ENCODE data around the gene ACAP2. TPM values are rescaled to one million over a fixed set of nuclear protein-coding genes. Genes with fewer than 3 reads are reported as not detected.
"Not testable (repeated sequence)": the region's sequence is repeated elsewhere in the genome, so short reads cannot be mapped to it uniquely, and the experiment has no call there.

The ACAP2 gene
- 92.3 and 113 TPM in 2 replicates for total RNA-seq (ENCODE audit: low replicate concordance)

GRCh38 chr3:195442573-195443390 lies at the start of gene ACAP2:
Gene ACAP2 (minus strand): TSS chr3:195443020. CDS start chr3:195442847, 173 bp downstream.
- peak; percentile 99 for DNase-seq (ENCODE audit: low read depth)
- H3K4me3 ChIP-seq (ENCODE audit: low read depth, low read length): peak within 1 kb of the TSS; percentile 92
- TF ChIP-seq, protein P1, sequence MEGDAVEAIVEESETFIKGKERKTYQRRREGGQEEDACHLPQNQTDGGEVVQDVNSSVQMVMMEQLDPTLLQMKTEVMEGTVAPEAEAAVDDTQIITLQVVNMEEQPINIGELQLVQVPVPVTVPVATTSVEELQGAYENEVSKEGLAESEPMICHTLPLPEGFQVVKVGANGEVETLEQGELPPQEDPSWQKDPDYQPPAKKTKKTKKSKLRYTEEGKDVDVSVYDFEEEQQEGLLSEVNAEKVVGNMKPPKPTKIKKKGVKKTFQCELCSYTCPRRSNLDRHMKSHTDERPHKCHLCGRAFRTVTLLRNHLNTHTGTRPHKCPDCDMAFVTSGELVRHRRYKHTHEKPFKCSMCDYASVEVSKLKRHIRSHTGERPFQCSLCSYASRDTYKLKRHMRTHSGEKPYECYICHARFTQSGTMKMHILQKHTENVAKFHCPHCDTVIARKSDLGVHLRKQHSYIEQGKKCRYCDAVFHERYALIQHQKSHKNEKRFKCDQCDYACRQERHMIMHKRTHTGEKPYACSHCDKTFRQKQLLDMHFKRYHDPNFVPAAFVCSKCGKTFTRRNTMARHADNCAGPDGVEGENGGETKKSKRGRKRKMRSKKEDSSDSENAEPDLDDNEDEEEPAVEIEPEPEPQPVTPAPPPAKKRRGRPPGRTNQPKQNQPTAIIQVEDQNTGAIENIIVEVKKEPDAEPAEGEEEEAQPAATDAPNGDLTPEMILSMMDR (IDR thresholded peaks at IDR 0.05; ENCODE audit: insufficient read depth, low read length): no peak

- no peak overlapping the region for H3K4me3 ChIP-seq (ENCODE audit: low read depth, low read length)
- no peak for DNase-seq (ENCODE audit: low read depth)
- TF ChIP-seq, protein P1 (IDR thresholded peaks at IDR 0.05; ENCODE audit: insufficient read depth, low read length): no peak
These were observed 32.8 kb upstream of the ACAP2 start for GRCh38 chr3:195475614-195476013.

DNA sequence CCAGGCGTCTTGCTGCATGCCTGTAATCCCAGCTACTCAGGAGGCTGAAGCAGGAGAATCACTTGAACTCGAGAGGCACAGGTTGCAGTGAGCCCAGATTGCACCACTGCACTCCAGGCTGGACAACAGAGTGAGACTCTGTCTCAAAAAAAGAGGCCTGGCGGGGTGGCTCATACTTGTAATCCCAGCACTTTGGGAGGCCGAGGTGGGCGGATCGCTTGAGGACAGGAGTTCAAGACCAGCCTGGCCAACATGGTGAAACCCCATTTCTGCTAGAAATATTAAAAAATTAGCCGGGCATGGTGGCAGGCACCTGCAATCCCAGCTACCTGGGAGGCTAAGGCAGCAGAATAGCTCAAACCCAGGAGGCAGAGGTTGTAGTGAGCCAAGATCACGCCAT lies 32.3 kb upstream of the ACAP2 start:
- H3K4me3 ChIP-seq (ENCODE audit: low read depth, low read length); DNase-seq (ENCODE audit: low read depth): not testable (repeated sequence)

- DNase-seq (ENCODE audit: low read depth): no peak
- TF ChIP-seq, protein P1 (IDR thresholded peaks at IDR 0.05; ENCODE audit: insufficient read depth, low read length): no peak
- H3K4me3 ChIP-seq (ENCODE audit: low read depth, low read length): no peak overlapping the region
These were observed 26.0 kb upstream of the ACAP2 start for GRCh38 chr3:195468841-195469240.

DNA sequence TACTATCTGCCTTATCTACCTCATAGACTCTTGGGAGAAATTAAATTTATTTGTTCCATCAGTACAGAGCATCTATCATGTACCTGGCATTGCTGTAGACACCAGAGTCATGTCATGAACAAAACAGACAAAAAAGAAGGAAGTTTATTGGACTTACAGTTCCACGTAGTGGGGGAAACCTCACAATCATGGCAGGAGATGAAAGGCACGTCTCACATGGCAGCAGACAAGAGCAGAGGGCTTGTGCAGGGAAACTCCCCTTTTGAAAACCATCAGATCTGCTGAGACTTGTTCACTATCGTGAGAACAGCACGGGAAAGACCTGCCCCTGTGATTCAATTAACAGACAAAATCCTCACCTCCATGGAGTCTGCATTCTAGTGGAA lies 25.6 kb upstream of the ACAP2 start:
- TF ChIP-seq, protein P1 (IDR thresholded peaks at IDR 0.05; ENCODE audit: insufficient read depth, low read length): no peak

GRCh38 chr3:195467641-195468390 lies 25.0 kb upstream of the ACAP2 start:
- TF ChIP-seq, protein P1 (IDR thresholded peaks at IDR 0.05; ENCODE audit: insufficient read depth, low read length): no peak
- H3K4me3 ChIP-seq (ENCODE audit: low read depth, low read length): no peak overlapping the region
- DNase-seq (ENCODE audit: low read depth): no peak

More for the DNA sequence above, 25.6 kb upstream of the ACAP2 start:
- H3K4me3 ChIP-seq (ENCODE audit: low read depth, low read length): no peak overlapping the region
- DNase-seq (ENCODE audit: low read depth): no peak

DNA sequence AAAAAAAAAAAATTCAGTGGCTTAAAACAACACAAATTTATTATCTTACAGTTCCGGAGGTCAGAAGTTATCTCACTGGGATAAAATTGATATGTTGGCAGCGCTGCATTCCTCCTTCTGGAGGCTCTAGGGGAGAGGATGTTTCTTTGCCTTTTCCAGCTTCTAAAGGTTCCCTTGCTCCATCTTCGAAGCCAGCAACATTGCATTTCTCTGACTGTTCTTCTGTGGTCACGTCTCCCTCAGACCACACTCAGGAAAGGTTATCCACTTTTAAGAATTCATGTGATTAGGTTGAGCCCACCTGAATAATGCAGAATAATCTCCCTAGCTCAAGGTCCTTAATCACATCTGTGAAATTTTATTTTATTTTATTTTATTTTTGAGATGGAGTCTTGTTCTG lies 23.4 kb upstream of the ACAP2 start:
- DNase-seq (ENCODE audit: low read depth): no peak
- TF ChIP-seq, protein P1 (IDR thresholded peaks at IDR 0.05; ENCODE audit: insufficient read depth, low read length): no peak
- H3K4me3 ChIP-seq (ENCODE audit: low read depth, low read length): no peak overlapping the region

GRCh38 chr3:195462922-195463321 lies 20.1 kb upstream of the ACAP2 start:
- DNase-seq (ENCODE audit: low read depth); H3K4me3 ChIP-seq (ENCODE audit: low read depth, low read length): not testable (repeated sequence)
